Medulla oblongata (tissue), 1 donor: ENCODE results near the gene SH3RF3.
A peak's percentile ranks its signal among the peaks of the same experiment; 100 is the strongest.

Experiments used
- DNase-seq: peaks from one replicate; pipeline ENCODE4 v3.0.0-alpha.2; 2015; ENCODE audit errors: extremely low spot score

Gene SH3RF3

GRCh38 chr2:109282865-109283264 is 153.9 kb downstream of the SH3RF3 start:
- DNase-seq = no peak

- peak; percentile 30 for DNase-seq
Measured at GRCh38 chr2:109284826-109285225, 155.8 kb downstream of the SH3RF3 start.

GRCh38 chr2:109285244-109285651 is 156.2 kb downstream of the SH3RF3 start:
- no peak for DNase-seq

GRCh38 chr2:109287413-109287812 is 158.4 kb downstream of the SH3RF3 start:
- DNase-seq = no peak

GRCh38 chr2:109287838-109288237 is 158.8 kb downstream of the SH3RF3 start:
- DNase-seq = no peak

- peak; percentile 37 for DNase-seq
Measured at GRCh38 chr2:109288544-109289368, 159.8 kb downstream of the SH3RF3 start.

GRCh38 chr2:109289504-109290222 is 160.7 kb downstream of the SH3RF3 start:
- no peak for DNase-seq

- no peak for DNase-seq
Measured at GRCh38 chr2:109290887-109291643, 162.1 kb downstream of the SH3RF3 start.

- no peak for DNase-seq
Measured at GRCh38 chr2:109292386-109292785, 163.4 kb downstream of the SH3RF3 start.

- DNase-seq = no peak
Measured at GRCh38 chr2:109293663-109294062, 164.7 kb downstream of the SH3RF3 start.

- no peak for DNase-seq
Measured at GRCh38 chr2:109294523-109294922, 165.5 kb downstream of the SH3RF3 start.

GRCh38 chr2:109295070-109295780 is 166.2 kb downstream of the SH3RF3 start:
- no peak for DNase-seq

GRCh38 chr2:109295781-109296117 is 166.7 kb downstream of the SH3RF3 start:
- DNase-seq = no peak

GRCh38 chr2:109297566-109298490 is 168.8 kb downstream of the SH3RF3 start:
- no peak for DNase-seq

- no peak for DNase-seq
Measured at GRCh38 chr2:109298851-109299250, 169.8 kb downstream of the SH3RF3 start.

- DNase-seq = peak; percentile 25
Measured at GRCh38 chr2:109299536-109299935, 170.5 kb downstream of the SH3RF3 start.

- no peak for DNase-seq
Measured at GRCh38 chr2:109300582-109300981, 171.6 kb downstream of the SH3RF3 start.

GRCh38 chr2:109301746-109302145 is 172.7 kb downstream of the SH3RF3 start:
- no peak for DNase-seq

- no peak for DNase-seq
Measured at GRCh38 chr2:109302319-109302718, 173.3 kb downstream of the SH3RF3 start.

- DNase-seq = no peak
Measured at GRCh38 chr2:109304242-109304641, 175.2 kb downstream of the SH3RF3 start.
